Chondrocyte (in vitro differentiated cells): ENCODE results near the gene VCX2. TPM values are rescaled to one million over a fixed set of nuclear protein-coding genes. Genes with fewer than 3 reads are reported as not detected.
"Not testable (repeated sequence)": the region's sequence is repeated elsewhere in the genome, so short reads cannot be mapped to it uniquely, and the experiment has no call there.

Source experiments
- DNase-seq: peaks from one replicate; pipeline ENCODE4 v3.0.0; 2021; ENCODE audit warnings: mixed read lengths, low spot score
- H3K27ac Mint-ChIP-seq: one replicate; pipeline ENCODE4 v1.8.0; 2021; ENCODE audit warnings: mild to moderate bottlenecking, moderate library complexity, mixed read lengths; ENCODE audit not compliant: unreplicated experiment
- H3K27me3 Mint-ChIP-seq: 2 replicates; pipeline ENCODE4 v1.8.0; 2021; ENCODE audit warnings: low read depth, mixed read lengths
- H3K36me3 Mint-ChIP-seq: 2 replicates; pipeline ENCODE4 v1.8.0; 2021; ENCODE audit warnings: low read depth, mixed read lengths
- H3K4me1 Mint-ChIP-seq: 2 replicates; pipeline ENCODE4 v1.8.0; 2021; ENCODE audit warnings: low read depth, mild to moderate bottlenecking, mixed read lengths
- H3K4me3 Mint-ChIP-seq: one replicate; pipeline ENCODE4 v1.8.0; 2021; ENCODE audit warnings: mild to moderate bottlenecking, moderate library complexity, mixed read lengths; ENCODE audit not compliant: unreplicated experiment
- H3K9me3 Mint-ChIP-seq: 2 replicates; pipeline ENCODE4 v1.8.0; 2021; ENCODE audit warnings: low read depth, mixed read lengths
- long read RNA-seq: library from polyadenylated mRNA; stranded (forward); transcript quantifications from one replicate; pipeline ENCODE4 v2.0.0, GENCODE V29; 2021
- total RNA-seq: library from RNA; stranded (reverse); gene quantifications from 3 replicates; pipeline ENCODE4 v1.2.1, GENCODE V29; 2021
- TF ChIP-seq, protein P1 (sequence below): fragments of 200-600 bp; sonication (generic); IDR thresholded peaks from 2 replicates; pipeline ENCODE4 v1.5.0; 2021; ENCODE audit warnings: antibody characterized with exemption, mild to moderate bottlenecking, moderate library complexity

The VCX2 gene
- not detected in 3 replicates for total RNA-seq
- long read RNA-seq, result 0 reads

DNA sequence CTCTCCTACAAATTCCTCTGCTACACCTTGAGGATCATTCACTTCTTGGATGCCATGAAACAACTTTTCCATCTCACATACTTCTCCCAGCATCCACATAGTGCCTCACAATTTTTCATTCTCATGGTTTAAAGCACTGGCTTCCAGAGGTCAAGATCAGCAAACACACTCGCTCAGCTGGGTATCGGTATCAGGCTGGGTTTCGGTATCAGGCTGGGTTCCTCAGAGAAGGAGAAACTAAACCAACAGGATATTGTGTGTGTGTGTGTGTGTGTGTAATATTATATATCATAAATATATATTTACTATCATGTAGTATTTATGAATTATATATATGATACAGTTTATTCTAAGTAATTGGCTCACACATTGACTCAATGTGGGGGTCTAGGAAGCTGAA is at the start of gene VCX2:
VCX2 (minus strand) TSS at position 99 of the 400 bp plus-strand sequence. CDS start 624 bp downstream, outside the sequence.
- H3K9me3 Mint-ChIP-seq, H3K4me1 Mint-ChIP-seq, H3K36me3 Mint-ChIP-seq, H3K27me3 Mint-ChIP-seq, H3K27ac Mint-ChIP-seq, DNase-seq, H3K4me3 Mint-ChIP-seq: not testable (repeated sequence)

DNA sequence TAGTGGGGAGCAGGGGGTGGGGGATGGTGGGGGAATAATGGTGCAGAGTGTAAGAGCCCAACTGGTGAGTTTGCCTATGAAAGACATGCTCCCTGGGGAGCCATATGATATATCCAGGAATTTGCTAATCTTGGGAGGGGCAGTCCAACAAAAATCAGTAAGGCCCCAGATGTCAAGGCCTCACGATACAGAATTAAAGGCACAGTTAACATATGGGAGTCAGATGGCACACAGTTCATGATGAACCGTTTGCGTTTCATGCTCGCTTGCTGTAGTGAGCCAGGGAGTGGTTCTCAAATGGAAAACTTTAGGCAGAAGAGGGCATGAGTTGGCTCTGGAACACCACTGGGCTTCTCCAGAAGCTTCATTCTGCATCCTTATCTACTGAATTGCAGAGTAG is 33.9 kb upstream of the VCX2 start:
- TF ChIP-seq, protein P1, sequence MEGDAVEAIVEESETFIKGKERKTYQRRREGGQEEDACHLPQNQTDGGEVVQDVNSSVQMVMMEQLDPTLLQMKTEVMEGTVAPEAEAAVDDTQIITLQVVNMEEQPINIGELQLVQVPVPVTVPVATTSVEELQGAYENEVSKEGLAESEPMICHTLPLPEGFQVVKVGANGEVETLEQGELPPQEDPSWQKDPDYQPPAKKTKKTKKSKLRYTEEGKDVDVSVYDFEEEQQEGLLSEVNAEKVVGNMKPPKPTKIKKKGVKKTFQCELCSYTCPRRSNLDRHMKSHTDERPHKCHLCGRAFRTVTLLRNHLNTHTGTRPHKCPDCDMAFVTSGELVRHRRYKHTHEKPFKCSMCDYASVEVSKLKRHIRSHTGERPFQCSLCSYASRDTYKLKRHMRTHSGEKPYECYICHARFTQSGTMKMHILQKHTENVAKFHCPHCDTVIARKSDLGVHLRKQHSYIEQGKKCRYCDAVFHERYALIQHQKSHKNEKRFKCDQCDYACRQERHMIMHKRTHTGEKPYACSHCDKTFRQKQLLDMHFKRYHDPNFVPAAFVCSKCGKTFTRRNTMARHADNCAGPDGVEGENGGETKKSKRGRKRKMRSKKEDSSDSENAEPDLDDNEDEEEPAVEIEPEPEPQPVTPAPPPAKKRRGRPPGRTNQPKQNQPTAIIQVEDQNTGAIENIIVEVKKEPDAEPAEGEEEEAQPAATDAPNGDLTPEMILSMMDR, result no peak

DNA sequence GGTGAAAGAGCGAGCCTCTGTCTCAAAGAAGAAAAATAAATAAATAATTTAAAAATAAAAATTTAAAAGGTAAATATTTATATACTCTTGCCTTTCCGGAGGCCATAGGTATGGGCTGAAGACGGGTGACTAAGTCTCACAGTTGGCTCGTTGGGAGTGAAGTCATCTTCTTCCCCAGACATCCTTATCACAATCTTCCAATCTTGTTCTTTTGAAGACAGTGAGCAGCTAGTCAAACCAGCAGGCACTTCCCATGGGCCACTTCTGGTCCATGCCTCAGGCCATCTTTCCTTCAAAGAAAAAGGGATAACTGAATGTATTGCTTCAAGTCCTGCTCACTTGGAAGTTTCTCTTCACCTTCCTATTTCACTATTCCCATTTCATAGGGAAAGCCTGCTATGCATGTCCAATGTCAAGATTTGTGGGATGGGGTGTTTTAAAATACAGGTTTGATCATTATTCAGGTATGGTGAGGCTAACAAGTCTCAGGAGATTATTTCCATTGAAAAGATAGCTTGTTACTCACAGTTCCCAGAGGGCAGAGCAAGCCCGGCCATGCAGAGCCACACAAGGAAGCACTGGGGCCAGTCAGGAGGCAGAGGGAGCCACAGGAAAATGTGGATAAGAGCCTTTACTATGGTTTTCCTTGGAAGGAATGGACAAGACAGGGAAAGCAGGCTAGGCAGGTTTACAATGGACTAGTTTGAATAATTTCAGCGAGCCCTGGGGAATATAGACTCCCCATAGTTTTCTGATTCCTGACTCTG is 33.3 kb upstream of the VCX2 start:
- Mint-ChIP-seq H3K27ac (no peak overlapping the region), H3K4me1 (no peaks in the 10 kb centered on the region), H3K27me3 (no peaks in the 10 kb centered on the region), H3K4me3 (no peak overlapping the region), H3K36me3 (no peaks in the 10 kb centered on the region), H3K9me3 (no peaks in the 10 kb centered on the region)
- TF ChIP-seq, protein P1, result no peak
- DNase-seq, result no peak

More for the DNA sequence above, 33.9 kb upstream of the VCX2 start:
- Mint-ChIP-seq H3K9me3 (no peaks in the 10 kb centered on the region), H3K27me3 (no peaks in the 10 kb centered on the region), H3K4me3 (no peak overlapping the region), H3K27ac (no peak overlapping the region), H3K4me1 (no peaks in the 10 kb centered on the region), H3K36me3 (no peaks in the 10 kb centered on the region)
- no peak for DNase-seq

DNA sequence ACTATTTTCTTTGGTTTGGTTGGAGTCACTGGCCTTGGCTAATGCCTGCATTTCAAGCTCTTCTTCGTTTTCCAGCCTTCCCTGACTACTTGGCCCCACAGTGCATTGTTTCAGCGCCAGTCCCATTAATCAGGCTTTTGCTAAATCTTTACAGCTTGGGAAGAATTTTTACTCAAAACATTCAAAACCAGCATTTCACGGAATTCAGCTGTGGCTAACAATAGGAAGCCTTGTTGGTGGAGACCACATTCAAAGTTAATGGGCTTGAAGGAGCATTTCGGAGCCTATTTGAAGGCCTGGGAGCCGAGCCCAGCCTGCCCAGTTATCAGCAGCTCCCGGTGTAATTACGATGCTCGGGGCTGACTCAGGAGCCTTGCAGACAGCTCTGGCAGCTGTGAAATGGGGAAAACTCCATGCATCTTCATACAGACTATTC is 30.8 kb upstream of the VCX2 start:
- Mint-ChIP-seq H3K4me3 (no peak overlapping the region), H3K27me3 (no peaks in the 10 kb centered on the region), H3K9me3 (peaks cover 8% of the 10 kb centered on the region), H3K27ac (no peak overlapping the region), H3K36me3 (no peaks in the 10 kb centered on the region), H3K4me1 (no peaks in the 10 kb centered on the region)
- TF ChIP-seq, protein P1, result no peak
- DNase-seq, result no peak

DNA sequence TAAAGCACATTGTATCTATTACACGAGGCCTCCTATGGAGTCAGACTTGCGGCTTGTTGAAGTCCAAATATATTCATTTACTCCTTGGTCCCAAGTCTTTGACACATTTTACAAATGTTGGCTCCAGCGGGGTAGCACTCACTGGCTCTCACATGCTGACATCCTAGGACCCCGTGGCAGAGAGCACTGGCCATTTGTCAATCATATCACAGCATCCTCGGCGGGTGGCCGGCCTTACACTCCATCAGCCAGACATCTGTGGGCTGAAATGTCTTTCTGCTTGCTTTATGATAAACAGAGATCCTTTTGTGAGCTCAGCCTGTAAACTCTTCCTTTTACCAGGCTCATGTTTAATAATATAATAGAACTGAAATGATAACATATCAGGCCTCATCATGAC is 25.7 kb upstream of the VCX2 start:
- TF ChIP-seq, protein P1, result no peak
- H3K27ac Mint-ChIP-seq, result no peak overlapping the region
- no peak for DNase-seq
- no peaks in the 10 kb centered on the region for H3K36me3 Mint-ChIP-seq
- H3K9me3 Mint-ChIP-seq, result peaks cover 14% of the 10 kb centered on the region
- H3K4me3 Mint-ChIP-seq, result no peak overlapping the region
- H3K4me1 Mint-ChIP-seq, result no peaks in the 10 kb centered on the region
- no peaks in the 10 kb centered on the region for H3K27me3 Mint-ChIP-seq

DNA sequence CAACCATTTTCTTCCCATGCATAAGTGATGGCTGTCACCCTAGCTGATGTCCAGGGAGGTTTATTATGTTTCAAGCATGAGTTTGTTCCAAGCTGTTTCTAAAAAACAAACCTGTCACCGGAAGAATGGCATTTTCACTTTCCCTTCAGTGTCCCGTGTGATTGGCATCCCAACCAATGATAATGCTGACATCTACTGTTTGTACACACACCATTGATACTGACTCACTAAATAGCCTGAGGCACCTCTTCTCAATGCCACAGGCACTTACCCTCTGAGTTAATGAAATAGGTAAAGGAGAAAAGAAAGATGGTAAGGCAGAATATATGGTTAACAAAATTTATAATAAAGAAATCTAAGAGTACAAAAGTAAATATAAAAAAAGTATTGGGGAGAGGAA is 23.1 kb upstream of the VCX2 start:
- no peak overlapping the region for H3K4me3 Mint-ChIP-seq
- H3K9me3 Mint-ChIP-seq, result peaks cover 14% of the 10 kb centered on the region
- H3K4me1 Mint-ChIP-seq, result no peaks in the 10 kb centered on the region
- DNase-seq, result no peak
- H3K27ac Mint-ChIP-seq, result no peak overlapping the region
- TF ChIP-seq, protein P1, result no peak
- H3K27me3 Mint-ChIP-seq, result no peaks in the 10 kb centered on the region
- H3K36me3 Mint-ChIP-seq, result no peaks in the 10 kb centered on the region
